Nephron (organoid): ENCODE results near the gene CHST11.

Experiments used
- H3K27ac Mint-ChIP-seq, 3 experiments: 2 replicates each; pipeline ENCODE4 v1.8.0; 2020; ENCODE audit warnings: mixed read lengths in 3 of 3, mild to moderate bottlenecking in 2 of 3, moderate library complexity in 1 of 3
- H3K27me3 Mint-ChIP-seq: 2 replicates; pipeline ENCODE4 v1.8.0; 2021; ENCODE audit warnings: low read depth, mild to moderate bottlenecking, moderate library complexity, mixed read lengths
- H3K36me3 Mint-ChIP-seq: 2 replicates; pipeline ENCODE4 v1.8.0; 2020; ENCODE audit warnings: low read depth, mixed read lengths
- H3K4me1 Mint-ChIP-seq: 2 replicates; pipeline ENCODE4 v1.8.0; 2020; ENCODE audit warnings: mixed read lengths
- H3K4me3 Mint-ChIP-seq, 3 experiments: 2 replicates each; pipeline ENCODE4 v1.8.0; 2020; ENCODE audit warnings: mild to moderate bottlenecking in 3 of 3, mixed read lengths in 3 of 3, moderate library complexity in 2 of 3
- H3K9me3 Mint-ChIP-seq: 2 replicates; pipeline ENCODE4 v1.8.0; 2020; ENCODE audit warnings: mixed read lengths
- CTCF ChIP-seq, 3 experiments: fragments of 200-600 bp; sonication (generic); IDR thresholded peaks; one replicate each; pipeline ENCODE4 v1.5.0; 2021; ENCODE audit warnings: antibody characterized with exemption in 3 of 3; ENCODE audit not compliant: unreplicated experiment in 3 of 3

Gene CHST11

DNA sequence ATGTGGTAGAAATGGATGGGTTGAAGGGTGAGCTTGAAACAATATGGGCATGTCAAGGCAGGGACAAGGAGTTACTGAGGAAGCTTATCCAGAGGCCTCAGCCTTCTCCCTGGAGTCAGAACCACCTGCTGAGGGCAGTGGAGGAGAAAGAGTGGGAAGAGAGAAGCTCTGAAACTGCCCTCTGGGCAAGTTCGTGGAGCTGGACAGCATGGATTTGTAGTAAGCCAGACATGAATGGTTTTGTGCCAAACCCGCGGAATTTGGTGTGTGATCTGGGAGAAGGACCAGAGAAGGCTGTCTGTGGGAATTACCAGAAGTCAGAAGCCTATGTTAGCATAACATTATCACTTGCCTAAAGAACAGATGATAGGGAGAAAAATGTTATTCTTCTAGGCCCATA lies 336.5 kb downstream of the CHST11 start:
- no peak overlapping the region for H3K27ac Mint-ChIP-seq
- no peak overlapping the region for H3K4me3 Mint-ChIP-seq
- no peak for TF ChIP-seq CTCF (IDR thresholded peaks at IDR 0.05; ENCODE audit: unreplicated experiment in 3 of 3)
- H3K4me1 Mint-ChIP-seq, result peaks cover 7% of the 10 kb centered on the region
- H3K36me3 Mint-ChIP-seq, result no peaks in the 10 kb centered on the region
- peaks cover 9% of the 10 kb centered on the region for H3K27me3 Mint-ChIP-seq
- no peaks in the 10 kb centered on the region for H3K9me3 Mint-ChIP-seq

DNA sequence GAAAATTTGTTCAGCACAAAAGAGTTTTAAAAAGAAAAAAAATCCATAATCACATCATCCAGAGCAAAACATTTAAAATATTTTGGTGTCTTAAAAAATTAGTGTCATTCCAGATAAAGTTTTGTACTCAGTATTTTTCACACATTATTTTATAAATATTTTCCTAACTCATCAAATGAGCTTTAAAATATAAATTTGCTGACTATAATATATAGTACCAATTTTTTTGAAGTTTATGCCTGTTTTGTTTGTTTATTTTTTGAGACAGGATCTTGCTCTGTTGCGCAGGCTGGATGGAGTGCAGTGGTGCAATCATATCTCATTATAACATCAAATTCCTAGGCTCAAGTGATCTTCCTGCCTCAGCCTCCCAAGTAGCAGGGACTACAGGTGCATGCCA lies 337.2 kb downstream of the CHST11 start:
- Mint-ChIP-seq H3K4me1 (peaks cover 7% of the 10 kb centered on the region), H3K9me3 (no peaks in the 10 kb centered on the region), H3K27ac (no peak overlapping the region), H3K27me3 (peaks cover 9% of the 10 kb centered on the region), H3K4me3 (no peak overlapping the region), H3K36me3 (no peaks in the 10 kb centered on the region)
- no peak for TF ChIP-seq CTCF (IDR thresholded peaks at IDR 0.05; ENCODE audit: unreplicated experiment in 3 of 3)

DNA sequence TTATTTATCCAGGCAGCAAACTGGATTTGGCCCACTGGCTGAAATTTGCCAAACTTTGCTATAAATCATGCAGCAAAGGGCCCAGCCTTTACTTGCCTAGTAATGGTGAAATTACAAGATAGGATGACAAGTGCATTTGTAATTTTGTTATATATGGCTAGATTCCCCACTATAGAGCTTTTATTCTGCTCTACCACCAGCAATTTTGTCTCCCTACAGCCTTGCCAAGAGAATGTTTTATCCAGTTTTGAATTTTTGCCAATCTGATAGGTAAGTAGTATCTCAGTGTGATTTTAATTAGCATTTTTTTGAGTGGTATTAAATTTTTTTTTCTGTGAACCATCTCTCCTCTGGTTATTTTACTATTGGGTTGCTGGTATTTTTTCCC lies 339.7 kb downstream of the CHST11 start:
- H3K4me1 Mint-ChIP-seq, result peaks cover 7% of the 10 kb centered on the region
- H3K4me3 Mint-ChIP-seq, result no peak overlapping the region
- H3K27ac Mint-ChIP-seq, result no peak overlapping the region
- H3K36me3 Mint-ChIP-seq, result no peaks in the 10 kb centered on the region
- H3K9me3 Mint-ChIP-seq, result no peaks in the 10 kb centered on the region
- no peak for TF ChIP-seq CTCF (IDR thresholded peaks at IDR 0.05; ENCODE audit: unreplicated experiment in 3 of 3)
- peaks cover 4% of the 10 kb centered on the region for H3K27me3 Mint-ChIP-seq

DNA sequence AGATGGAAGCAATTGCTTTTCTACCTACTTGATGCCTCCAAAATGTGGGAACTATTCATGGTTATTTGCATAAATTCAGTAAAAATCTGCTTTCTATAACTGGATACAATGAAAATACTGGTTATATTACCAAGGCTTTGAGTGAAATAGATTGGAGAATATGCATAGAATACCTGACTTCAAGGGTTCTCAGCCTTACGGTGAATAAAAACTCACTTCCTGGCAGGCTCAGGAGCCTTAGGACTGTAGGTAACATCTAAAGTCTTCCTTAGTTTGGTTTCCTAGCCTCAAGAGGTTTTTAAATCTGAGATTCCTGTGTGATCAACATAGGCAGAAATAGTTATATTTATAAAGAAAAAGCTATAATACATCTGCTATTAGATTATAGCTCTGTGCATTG lies 342.7 kb downstream of the CHST11 start:
- H3K36me3 Mint-ChIP-seq, result no peaks in the 10 kb centered on the region
- no peaks in the 10 kb centered on the region for H3K4me1 Mint-ChIP-seq
- no peaks in the 10 kb centered on the region for H3K27me3 Mint-ChIP-seq
- no peak for TF ChIP-seq CTCF (IDR thresholded peaks at IDR 0.05; ENCODE audit: unreplicated experiment in 3 of 3)
- H3K4me3 Mint-ChIP-seq, result no peak overlapping the region
- H3K9me3 Mint-ChIP-seq, result no peaks in the 10 kb centered on the region
- H3K27ac Mint-ChIP-seq, result no peak overlapping the region

- H3K4me3 Mint-ChIP-seq, result no peak overlapping the region
- H3K36me3 Mint-ChIP-seq, result no peaks in the 10 kb centered on the region
Observed at GRCh38 chr12:104801005-104801404, 344.3 kb downstream of the CHST11 start.

More at GRCh38 chr12:104801005-104801404, 344.3 kb downstream of the CHST11 start:
- no peak for TF ChIP-seq CTCF (IDR thresholded peaks at IDR 0.05; ENCODE audit: unreplicated experiment in 3 of 3)
- no peaks in the 10 kb centered on the region for H3K4me1 Mint-ChIP-seq
- H3K27ac Mint-ChIP-seq, result no peak overlapping the region
- no peaks in the 10 kb centered on the region for H3K9me3 Mint-ChIP-seq
- peaks cover 4% of the 10 kb centered on the region for H3K27me3 Mint-ChIP-seq
